ENCODE data around the gene SLC23A2.

DNA sequence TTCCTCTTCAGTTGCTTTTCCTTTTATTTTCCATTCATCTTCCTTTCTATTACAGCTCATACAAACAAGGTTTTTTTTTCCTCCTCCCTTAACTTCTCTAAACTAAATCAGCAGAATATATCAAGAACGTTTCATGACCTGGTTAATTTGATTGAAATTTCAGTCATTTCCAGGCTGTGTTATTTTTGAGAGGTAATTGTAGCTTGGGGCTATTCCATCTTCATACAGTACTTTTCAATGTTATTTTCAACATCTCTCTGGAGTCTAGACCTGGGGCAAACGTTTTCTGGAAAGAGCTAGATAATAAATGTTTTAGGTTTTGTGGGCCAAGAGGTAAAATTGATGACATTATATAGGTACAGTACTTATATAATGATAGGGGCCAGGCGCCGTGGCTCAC lies 4.0 kb upstream of the SLC23A2 start:
- TF ChIP-seq CTCF (IDR thresholded peaks at IDR 0.05; ENCODE audit: low read depth, low read length, missing input control): no peak
- TF ChIP-seq MAX (IDR thresholded peaks at IDR 0.05): no peak
- no peak for TF ChIP-seq SP1 (IDR thresholded peaks at IDR 0.05)
- TF ChIP-seq ZBTB33 (IDR thresholded peaks at IDR 0.05): no peak

Data from liver (tissue), 3 donors.